DMS153 treated with DMSO at 0.1 percent for 48 hours (cell line): Measurements from ENCODE around the gene SGK2.
"Not testable (repeated sequence)": the region's sequence is repeated elsewhere in the genome, so short reads cannot be mapped to it uniquely, and the experiment has no call there.

Experiments
- DNase-seq: peaks from one replicate; lab custom pipeline; 2025; ENCODE audit not compliant: unreplicated experiment; lab: John Stamatoyannopoulos, UW

Gene SGK2

GRCh38 chr20:43590392-43591303, 31.8 kb downstream of the SGK2 start, which contains the start of gene IFT52:
TSS of gene IFT52 (plus strand) at chr20:43590937. CDS start at chr20:43594699, 3,762 bp downstream.
- DNase-seq: peak; percentile 99

- DNase-seq: not testable (repeated sequence)
Measured at GRCh38 chr20:43601960-43602359, 43.1 kb downstream of the SGK2 start.

GRCh38 chr20:43603124-43603523, 44.3 kb downstream of the SGK2 start:
- no peak for DNase-seq

- no peak for DNase-seq
Measured at GRCh38 chr20:43605715-43606114, 46.9 kb downstream of the SGK2 start.

- DNase-seq: not testable (repeated sequence)
Measured at GRCh38 chr20:43607278-43607677, 48.5 kb downstream of the SGK2 start.

GRCh38 chr20:43631598-43631997, 72.8 kb downstream of the SGK2 start:
- DNase-seq: no peak
